Measurements from ENCODE around the gene NDUFV3.

GRCh38 chr21:42861311-42861847 is 31.7 kb upstream of the NDUFV3 start:
- TF ChIP-seq CTCF (conservative IDR thresholded peaks at IDR 0.05; ENCODE audit: low read depth in 2 of 2) (no peak), EZH2phosphoT487 (IDR thresholded peaks at IDR 0.05; ENCODE audit: unreplicated experiment) (no peak), POLR2AphosphoS5 (IDR thresholded peaks at IDR 0.05; ENCODE audit: low read depth) (no peak), JUNB (IDR thresholded peaks at IDR 0.05; ENCODE audit: unreplicated experiment) (no peak), ZNF331 (CRISPR knock-in tag; IDR thresholded peaks at IDR 0.05; ENCODE audit: low read depth) (no peak)
- TF ChIP-seq, protein P1, sequence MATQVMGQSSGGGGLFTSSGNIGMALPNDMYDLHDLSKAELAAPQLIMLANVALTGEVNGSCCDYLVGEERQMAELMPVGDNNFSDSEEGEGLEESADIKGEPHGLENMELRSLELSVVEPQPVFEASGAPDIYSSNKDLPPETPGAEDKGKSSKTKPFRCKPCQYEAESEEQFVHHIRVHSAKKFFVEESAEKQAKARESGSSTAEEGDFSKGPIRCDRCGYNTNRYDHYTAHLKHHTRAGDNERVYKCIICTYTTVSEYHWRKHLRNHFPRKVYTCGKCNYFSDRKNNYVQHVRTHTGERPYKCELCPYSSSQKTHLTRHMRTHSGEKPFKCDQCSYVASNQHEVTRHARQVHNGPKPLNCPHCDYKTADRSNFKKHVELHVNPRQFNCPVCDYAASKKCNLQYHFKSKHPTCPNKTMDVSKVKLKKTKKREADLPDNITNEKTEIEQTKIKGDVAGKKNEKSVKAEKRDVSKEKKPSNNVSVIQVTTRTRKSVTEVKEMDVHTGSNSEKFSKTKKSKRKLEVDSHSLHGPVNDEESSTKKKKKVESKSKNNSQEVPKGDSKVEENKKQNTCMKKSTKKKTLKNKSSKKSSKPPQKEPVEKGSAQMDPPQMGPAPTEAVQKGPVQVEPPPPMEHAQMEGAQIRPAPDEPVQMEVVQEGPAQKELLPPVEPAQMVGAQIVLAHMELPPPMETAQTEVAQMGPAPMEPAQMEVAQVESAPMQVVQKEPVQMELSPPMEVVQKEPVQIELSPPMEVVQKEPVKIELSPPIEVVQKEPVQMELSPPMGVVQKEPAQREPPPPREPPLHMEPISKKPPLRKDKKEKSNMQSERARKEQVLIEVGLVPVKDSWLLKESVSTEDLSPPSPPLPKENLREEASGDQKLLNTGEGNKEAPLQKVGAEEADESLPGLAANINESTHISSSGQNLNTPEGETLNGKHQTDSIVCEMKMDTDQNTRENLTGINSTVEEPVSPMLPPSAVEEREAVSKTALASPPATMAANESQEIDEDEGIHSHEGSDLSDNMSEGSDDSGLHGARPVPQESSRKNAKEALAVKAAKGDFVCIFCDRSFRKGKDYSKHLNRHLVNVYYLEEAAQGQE (IDR thresholded peaks at IDR 0.05; ENCODE audit: unreplicated experiment), result no peak

Measured in GM23338 (cell line).